ENCODE data around the gene MYO1E. TPM values are rescaled to one million over a fixed set of nuclear protein-coding genes. Genes with fewer than 3 reads are reported as not detected.

Gene MYO1E
- total and polyA plus RNA-seq, 5 donors: 8.4 to 28.5 (median 23.1) TPM

- no peak for ATAC-seq
These were observed 115.5 kb downstream of the MYO1E start for GRCh38 chr15:59257140-59257539.

GRCh38 chr15:59256482-59256881, 116.2 kb downstream of the MYO1E start:
- H3K27ac ChIP-seq (ENCODE audit: low read length): no peak overlapping the region
- WGBS: 81% methylated on average over 8 of the region's 8 CpGs
- no peak for DNase-seq
- H3K4me3 ChIP-seq (ENCODE audit: low read length): no peak overlapping the region
- intact Hi-C loops (cut with DNase I): no loop called here
- H3K9me3 ChIP-seq (ENCODE audit: control insufficient read depth, low read length): no peaks in the 10 kb centered on the region
- H3K27me3 ChIP-seq (ENCODE audit: control insufficient read depth, insufficient read depth): no peaks in the 10 kb centered on the region
- no peaks in the 10 kb centered on the region for H3K4me1 ChIP-seq (ENCODE audit: control insufficient read depth, insufficient read depth, low read length)
- no peak for ATAC-seq

More at GRCh38 chr15:59257140-59257539, 115.5 kb downstream of the MYO1E start:
- WGBS: 73% methylated on average over 4 of the region's 4 CpGs
- Histone ChIP-seq H3K27me3 (ENCODE audit: control insufficient read depth, insufficient read depth) (no peaks in the 10 kb centered on the region), H3K9me3 (ENCODE audit: control insufficient read depth, low read length) (no peaks in the 10 kb centered on the region), H3K4me1 (ENCODE audit: control insufficient read depth, insufficient read depth, low read length) (no peaks in the 10 kb centered on the region), H3K27ac (ENCODE audit: low read length) (no peak overlapping the region), H3K4me3 (ENCODE audit: low read length) (no peak overlapping the region)
- DNase-seq: no peak
- intact Hi-C loops (cut with DNase I): no loop called here

GRCh38 chr15:59255680-59256336, 116.9 kb downstream of the MYO1E start:
- Histone ChIP-seq H3K4me3 (ENCODE audit: low read length) (no peak overlapping the region), H3K27me3 (ENCODE audit: control insufficient read depth, insufficient read depth) (no peaks in the 10 kb centered on the region), H3K27ac (ENCODE audit: low read length) (no peak overlapping the region), H3K4me1 (ENCODE audit: control insufficient read depth, insufficient read depth, low read length) (no peaks in the 10 kb centered on the region), H3K9me3 (ENCODE audit: control insufficient read depth, low read length) (no peaks in the 10 kb centered on the region)
- WGBS: 94% methylated on average over 7 of the region's 7 CpGs
- intact Hi-C loops (cut with DNase I): no loop called here
- DNase-seq: no peak
- ATAC-seq: no peak

- H3K27me3 ChIP-seq (ENCODE audit: control insufficient read depth, insufficient read depth): no peaks in the 10 kb centered on the region
- no peaks in the 10 kb centered on the region for H3K9me3 ChIP-seq (ENCODE audit: control insufficient read depth, low read length)
- no peak overlapping the region for H3K4me3 ChIP-seq (ENCODE audit: low read length)
- intact Hi-C loops (cut with DNase I): no loop called here
- no peak for ATAC-seq
- no peak for DNase-seq
- no peak overlapping the region for H3K27ac ChIP-seq (ENCODE audit: low read length)
- 97% methylated on average over 5 of the region's 5 CpGs for WGBS
- peaks cover 2% of the 10 kb centered on the region for H3K4me1 ChIP-seq (ENCODE audit: control insufficient read depth, insufficient read depth, low read length)
These were observed 120.5 kb downstream of the MYO1E start for GRCh38 chr15:59252137-59252536.

- 75% methylated on average over 7 of the region's 7 CpGs for WGBS
- no peak for ATAC-seq
- H3K4me3 ChIP-seq (ENCODE audit: low read length): no peak overlapping the region
- no peaks in the 10 kb centered on the region for H3K9me3 ChIP-seq (ENCODE audit: control insufficient read depth, low read length)
- DNase-seq: no peak
- no peak overlapping the region for H3K27ac ChIP-seq (ENCODE audit: low read length)
- H3K4me1 ChIP-seq (ENCODE audit: control insufficient read depth, insufficient read depth, low read length): peaks cover 2% of the 10 kb centered on the region
- no peaks in the 10 kb centered on the region for H3K27me3 ChIP-seq (ENCODE audit: control insufficient read depth, insufficient read depth)
- intact Hi-C loops (cut with DNase I): no loop called here
These were observed 121.4 kb downstream of the MYO1E start for GRCh38 chr15:59251001-59251845.

GRCh38 chr15:59250249-59250648, 122.4 kb downstream of the MYO1E start:
- no peaks in the 10 kb centered on the region for H3K9me3 ChIP-seq (ENCODE audit: control insufficient read depth, low read length)
- WGBS: 91% methylated on average over 13 of the region's 13 CpGs

GRCh38 chr15:59249816-59250215, 122.9 kb downstream of the MYO1E start:
- peaks cover 2% of the 10 kb centered on the region for H3K4me1 ChIP-seq (ENCODE audit: control insufficient read depth, insufficient read depth, low read length)
- no peak overlapping the region for H3K4me3 ChIP-seq (ENCODE audit: low read length)
- WGBS: 89% methylated on average over 5 of the region's 5 CpGs
- intact Hi-C loops (cut with DNase I): loop anchor here in 3 of 4 donors (5.0 to 10.0 kb wide), 3 partner anchors 125 to 245 kb away; partner anchors contain the start of gene MYO1E (in 2 of the 3)
- ATAC-seq (no peak), DNase-seq (no peak)
- no peaks in the 10 kb centered on the region for H3K27me3 ChIP-seq (ENCODE audit: control insufficient read depth, insufficient read depth)
- H3K27ac ChIP-seq (ENCODE audit: low read length): no peak overlapping the region
- H3K9me3 ChIP-seq (ENCODE audit: control insufficient read depth, low read length): no peaks in the 10 kb centered on the region

More at GRCh38 chr15:59250249-59250648, 122.4 kb downstream of the MYO1E start:
- Histone ChIP-seq H3K27ac (ENCODE audit: low read length) (no peak overlapping the region), H3K4me3 (ENCODE audit: low read length) (no peak overlapping the region), H3K27me3 (ENCODE audit: control insufficient read depth, insufficient read depth) (no peaks in the 10 kb centered on the region), H3K4me1 (ENCODE audit: control insufficient read depth, insufficient read depth, low read length) (peaks cover 2% of the 10 kb centered on the region)
- DNase-seq (no peak), ATAC-seq (no peak)
- intact Hi-C loops (cut with DNase I): no loop called here

- peaks cover 2% of the 10 kb centered on the region for H3K4me1 ChIP-seq (ENCODE audit: control insufficient read depth, insufficient read depth, low read length)
- H3K27ac ChIP-seq (ENCODE audit: low read length): no peak overlapping the region
- H3K9me3 ChIP-seq (ENCODE audit: control insufficient read depth, low read length): no peaks in the 10 kb centered on the region
- peak; percentile 72 to 82 for ATAC-seq
- DNase-seq: peak in 2 of 3 donors; percentile 28 to 60
- H3K27me3 ChIP-seq (ENCODE audit: control insufficient read depth, insufficient read depth): no peaks in the 10 kb centered on the region
- 5% methylated on average over 2 of the region's 2 CpGs for WGBS
- H3K4me3 ChIP-seq (ENCODE audit: low read length): no peak overlapping the region
- intact Hi-C loops (cut with DNase I): loop anchor here in 3 of 4 donors (5.0 to 10.0 kb wide), 3 partner anchors 127 to 247 kb away; partner anchors contain the start of gene MYO1E (in 2 of the 3)
These were observed 125.3 kb downstream of the MYO1E start for GRCh38 chr15:59247364-59247763.

- ATAC-seq (no peak), DNase-seq (no peak)
- intact Hi-C loops (cut with DNase I): loop anchor here in 3 of 4 donors (5.0 to 10.0 kb wide), 3 partner anchors 129 to 249 kb away; partner anchors contain the start of gene MYO1E (in 2 of the 3)
- H3K4me3 ChIP-seq (ENCODE audit: low read length): no peak overlapping the region
- H3K9me3 ChIP-seq (ENCODE audit: control insufficient read depth, low read length): no peaks in the 10 kb centered on the region
- H3K27ac ChIP-seq (ENCODE audit: low read length): no peak overlapping the region
- H3K27me3 ChIP-seq (ENCODE audit: control insufficient read depth, insufficient read depth): no peaks in the 10 kb centered on the region
- no peaks in the 10 kb centered on the region for H3K4me1 ChIP-seq (ENCODE audit: control insufficient read depth, insufficient read depth, low read length)
- 78% methylated on average over 2 of the region's 2 CpGs for WGBS
These were observed 127.1 kb downstream of the MYO1E start for GRCh38 chr15:59245559-59245958.

- Histone ChIP-seq H3K27me3 (ENCODE audit: control insufficient read depth, insufficient read depth) (no peaks in the 10 kb centered on the region), H3K4me3 (ENCODE audit: low read length) (no peak overlapping the region), H3K4me1 (ENCODE audit: control insufficient read depth, insufficient read depth, low read length) (no peaks in the 10 kb centered on the region), H3K27ac (ENCODE audit: low read length) (no peak overlapping the region), H3K9me3 (ENCODE audit: control insufficient read depth, low read length) (no peaks in the 10 kb centered on the region)
- 90% methylated on average over 3 of the region's 3 CpGs for WGBS
- ATAC-seq (no peak), DNase-seq (no peak)
- intact Hi-C loops (cut with DNase I): loop anchor here in 2 of 4 donors (10.0 kb wide), 2 partner anchors 130 to 250 kb away; partner anchors contain the start of gene MYO1E (in 2 of the 2)
These were observed 128.3 kb downstream of the MYO1E start for GRCh38 chr15:59244337-59244736.

- Histone ChIP-seq H3K27me3 (ENCODE audit: control insufficient read depth, insufficient read depth) (no peaks in the 10 kb centered on the region), H3K4me1 (ENCODE audit: control insufficient read depth, insufficient read depth, low read length) (no peaks in the 10 kb centered on the region), H3K4me3 (ENCODE audit: low read length) (no peak overlapping the region), H3K9me3 (ENCODE audit: control insufficient read depth, low read length) (no peaks in the 10 kb centered on the region), H3K27ac (ENCODE audit: low read length) (no peak overlapping the region)
- WGBS: 90% methylated on average over 5 of the region's 5 CpGs
- ATAC-seq (no peak), DNase-seq (no peak)
- intact Hi-C loops (cut with DNase I): loop anchor here in 2 of 4 donors (10.0 kb wide), 2 partner anchors 131 to 251 kb away; partner anchors contain the start of gene MYO1E (in 2 of the 2)
These were observed 129.0 kb downstream of the MYO1E start for GRCh38 chr15:59243622-59244021.
